Activated naive CD4-positive, alpha-beta T cell treated with anti-CD3 and anti-CD28 coated beads, Interleukin-2, amount 10 ng/mL, durations not matched to agents 7 days and 5 days (primary cell): ENCODE measurements around the gene ITGAE.

ENCODE experiments used
- CTCF ChIA-PET: fragments of 350-600 bp; sonication (Branson Sonifier 250); formaldehyde crosslinking; loops from one replicate; lab custom pipeline; 2021; ENCODE audit warnings: antibody characterized with exemption; lab: Charles Lee
- DNase-seq: peaks from one replicate; pipeline ENCODE4 v3.0.0-alpha.2; 2020
- H3K27ac Mint-ChIP-seq: one replicate; pipeline ENCODE4 v1.8.0; 2021; ENCODE audit warnings: mild to moderate bottlenecking, moderate library complexity, mixed read lengths
- H3K27me3 Mint-ChIP-seq: one replicate; pipeline ENCODE4 v1.8.0; 2021; ENCODE audit warnings: mild to moderate bottlenecking, mixed read lengths
- H3K36me3 Mint-ChIP-seq: one replicate; pipeline ENCODE4 v1.8.0; 2021; ENCODE audit warnings: mixed read lengths
- H3K4me1 Mint-ChIP-seq: one replicate; pipeline ENCODE4 v1.8.0; 2021; ENCODE audit warnings: mixed read lengths
- H3K4me3 Mint-ChIP-seq: one replicate; pipeline ENCODE4 v1.8.0; 2021; ENCODE audit warnings: mild to moderate bottlenecking, moderate library complexity, mixed read lengths
- H3K9me3 Mint-ChIP-seq: one replicate; pipeline ENCODE4 v1.8.0; 2021; ENCODE audit warnings: mixed read lengths

Gene ITGAE

DNA sequence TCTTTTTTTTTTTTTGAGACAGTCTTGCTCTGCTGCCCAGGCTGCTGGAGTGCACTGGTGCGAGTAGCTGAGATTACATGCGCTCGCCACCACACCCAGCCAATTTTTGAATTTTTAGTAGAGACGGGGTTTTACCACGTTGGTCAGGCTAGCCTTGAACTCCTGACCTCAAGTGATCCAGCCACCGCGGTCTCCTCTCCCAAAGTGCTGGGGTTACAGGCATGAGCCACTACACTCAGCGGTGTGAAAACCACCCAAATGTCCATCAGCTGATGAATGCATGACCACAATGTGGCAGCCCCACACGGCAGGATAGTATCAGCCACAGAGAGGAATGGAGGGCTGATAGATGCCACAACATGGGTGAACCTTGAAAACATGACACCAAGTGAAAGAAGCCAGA, 107.2 kb downstream of the ITGAE start:
- Mint-ChIP-seq H3K27me3 (peaks cover 4% of the 10 kb centered on the region), H3K4me1 (peaks cover 36% of the 10 kb centered on the region), H3K4me3 (peak overlapping the region; percentile 81), H3K9me3 (no peaks in the 10 kb centered on the region), H3K36me3 (peaks cover 10% of the 10 kb centered on the region), H3K27ac (peak overlapping the region; percentile 55)
- DNase-seq: no peak
- CTCF ChIA-PET: interaction anchor here (1.0 kb wide), 1 partner anchor 10 kb away, joined by 5 read pairs; no protein-coding TSS in a partner anchor

DNA sequence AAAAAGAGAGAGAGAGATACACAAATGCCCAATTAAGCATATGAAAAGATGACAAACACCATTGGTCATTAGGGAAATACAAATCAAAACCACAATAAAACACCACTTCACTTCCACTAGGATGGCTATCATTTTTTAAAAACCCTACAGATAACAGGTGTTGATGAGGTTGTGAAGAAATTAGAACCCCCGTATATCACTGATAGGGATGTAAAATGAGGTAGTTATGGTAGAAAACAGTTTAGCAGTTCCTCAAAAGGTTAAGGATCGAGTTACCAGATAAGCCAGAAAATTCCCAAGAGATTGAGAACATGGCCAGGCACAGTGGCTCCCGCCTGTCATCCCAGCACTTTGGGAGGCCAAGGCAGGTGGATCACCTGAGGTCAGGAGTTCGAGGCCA, 107.8 kb downstream of the ITGAE start:
- no peak overlapping the region for H3K4me3 Mint-ChIP-seq
- H3K9me3 Mint-ChIP-seq: no peaks in the 10 kb centered on the region
- peaks cover 36% of the 10 kb centered on the region for H3K4me1 Mint-ChIP-seq
- H3K36me3 Mint-ChIP-seq: peaks cover 10% of the 10 kb centered on the region
- peaks cover 4% of the 10 kb centered on the region for H3K27me3 Mint-ChIP-seq
- no peak overlapping the region for H3K27ac Mint-ChIP-seq
- no peak for DNase-seq
- CTCF ChIA-PET: interaction anchor here (2.7 kb wide), 1 partner anchor 10 kb away, joined by 7 read pairs; no protein-coding TSS in a partner anchor

DNA sequence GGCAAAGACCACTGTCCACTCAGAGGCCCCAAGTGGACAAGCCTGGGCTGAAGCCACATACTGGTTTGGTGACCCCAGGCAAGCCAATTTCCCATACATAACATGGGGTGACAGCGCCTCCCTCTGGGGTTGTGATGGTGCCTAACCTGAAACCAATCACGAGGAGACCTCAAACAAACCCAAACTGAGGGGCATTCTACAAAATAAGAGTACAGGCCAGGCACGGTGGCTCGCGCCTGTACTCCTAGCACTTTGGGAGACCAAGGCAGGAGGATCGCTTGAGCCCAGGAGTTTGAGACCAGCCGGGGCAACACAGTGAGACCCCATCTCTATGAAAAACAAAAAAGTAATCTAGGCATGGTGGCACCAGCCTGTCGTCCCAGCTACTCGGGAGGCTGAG, 108.6 kb downstream of the ITGAE start:
- no peaks in the 10 kb centered on the region for H3K27me3 Mint-ChIP-seq
- no peak overlapping the region for H3K27ac Mint-ChIP-seq
- CTCF ChIA-PET: interaction anchor here (1.3 to 2.7 kb wide), 3 partner anchors 9 to 154 kb away, joined by 3 to 7 read pairs (median 4); partner anchors contain the start of gene NCBP3
- H3K9me3 Mint-ChIP-seq: no peaks in the 10 kb centered on the region
- H3K36me3 Mint-ChIP-seq: peaks cover 10% of the 10 kb centered on the region
- peaks cover 35% of the 10 kb centered on the region for H3K4me1 Mint-ChIP-seq
- DNase-seq: no peak
- no peak overlapping the region for H3K4me3 Mint-ChIP-seq

DNA sequence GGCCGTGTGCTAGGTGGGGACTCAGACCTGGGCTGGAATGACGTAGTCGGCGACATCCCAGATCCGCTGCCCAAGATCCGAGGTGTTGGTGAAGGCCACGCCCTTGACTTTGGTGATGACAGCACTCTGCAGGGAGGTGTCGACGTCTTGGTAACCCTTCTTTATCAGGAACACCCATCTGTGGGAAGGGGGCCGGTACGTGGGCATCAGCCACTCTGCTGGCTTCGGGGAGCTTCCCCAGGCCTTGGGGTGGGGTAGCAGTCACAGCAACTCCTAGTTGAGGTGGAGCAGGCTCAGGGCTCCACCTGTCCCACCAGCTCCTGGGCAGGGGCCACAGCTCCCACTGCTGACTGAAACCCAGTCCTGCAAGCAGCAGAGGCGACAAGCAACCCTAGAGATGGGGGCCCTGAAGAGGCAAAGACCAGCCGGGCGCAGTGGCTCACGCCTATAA, 109.3 kb downstream of the ITGAE start:
- Mint-ChIP-seq H3K27ac (no peak overlapping the region), H3K27me3 (no peaks in the 10 kb centered on the region), H3K9me3 (no peaks in the 10 kb centered on the region), H3K4me3 (no peak overlapping the region), H3K36me3 (peaks cover 10% of the 10 kb centered on the region), H3K4me1 (peaks cover 33% of the 10 kb centered on the region)
- DNase-seq: no peak
- CTCF ChIA-PET: interaction anchor here (1.3 to 2.7 kb wide), 3 partner anchors 9 to 154 kb away, joined by 3 to 7 read pairs (median 4); partner anchors contain the start of gene NCBP3

DNA sequence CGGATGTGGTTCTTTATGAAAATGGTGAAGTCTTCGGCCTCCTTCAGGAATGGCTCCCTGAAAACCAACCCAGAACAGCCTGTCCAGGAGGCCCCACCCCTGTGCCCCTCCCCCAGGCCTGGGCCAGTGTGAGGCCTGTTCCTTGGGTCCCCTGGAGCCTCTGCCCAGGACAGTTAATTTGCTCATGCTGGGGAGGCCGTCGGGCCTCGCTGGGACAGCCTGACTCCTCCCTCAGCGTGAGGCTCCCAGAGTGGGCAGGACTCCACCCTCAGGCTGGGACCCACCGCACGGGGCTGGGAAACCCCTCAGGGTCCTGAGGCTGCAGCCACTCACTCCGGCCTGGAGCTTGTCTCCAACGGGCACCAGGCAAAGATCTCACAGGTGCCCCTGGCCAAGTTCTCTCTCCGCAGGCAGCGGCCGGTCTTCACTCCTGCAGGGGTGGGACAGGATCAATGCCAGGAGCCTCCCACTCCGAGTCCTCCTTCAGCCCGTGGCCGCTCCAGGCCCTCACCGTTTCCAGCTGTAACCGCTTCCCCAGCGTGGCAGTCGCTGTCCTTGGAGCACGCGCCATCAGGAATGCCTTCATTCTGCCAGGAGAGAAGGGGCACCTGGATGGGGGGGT, 110.8 kb downstream of the ITGAE start:
- no peaks in the 10 kb centered on the region for H3K9me3 Mint-ChIP-seq
- no peak for DNase-seq
- peaks cover 20% of the 10 kb centered on the region for H3K4me1 Mint-ChIP-seq
- H3K4me3 Mint-ChIP-seq: no peak overlapping the region
- CTCF ChIA-PET: interaction anchor here (0.6 kb wide), 1 partner anchor 11 kb away, joined by 3 read pairs; no protein-coding TSS in a partner anchor
- H3K27me3 Mint-ChIP-seq: no peaks in the 10 kb centered on the region
- H3K36me3 Mint-ChIP-seq: peaks cover 10% of the 10 kb centered on the region
- no peak overlapping the region for H3K27ac Mint-ChIP-seq

DNA sequence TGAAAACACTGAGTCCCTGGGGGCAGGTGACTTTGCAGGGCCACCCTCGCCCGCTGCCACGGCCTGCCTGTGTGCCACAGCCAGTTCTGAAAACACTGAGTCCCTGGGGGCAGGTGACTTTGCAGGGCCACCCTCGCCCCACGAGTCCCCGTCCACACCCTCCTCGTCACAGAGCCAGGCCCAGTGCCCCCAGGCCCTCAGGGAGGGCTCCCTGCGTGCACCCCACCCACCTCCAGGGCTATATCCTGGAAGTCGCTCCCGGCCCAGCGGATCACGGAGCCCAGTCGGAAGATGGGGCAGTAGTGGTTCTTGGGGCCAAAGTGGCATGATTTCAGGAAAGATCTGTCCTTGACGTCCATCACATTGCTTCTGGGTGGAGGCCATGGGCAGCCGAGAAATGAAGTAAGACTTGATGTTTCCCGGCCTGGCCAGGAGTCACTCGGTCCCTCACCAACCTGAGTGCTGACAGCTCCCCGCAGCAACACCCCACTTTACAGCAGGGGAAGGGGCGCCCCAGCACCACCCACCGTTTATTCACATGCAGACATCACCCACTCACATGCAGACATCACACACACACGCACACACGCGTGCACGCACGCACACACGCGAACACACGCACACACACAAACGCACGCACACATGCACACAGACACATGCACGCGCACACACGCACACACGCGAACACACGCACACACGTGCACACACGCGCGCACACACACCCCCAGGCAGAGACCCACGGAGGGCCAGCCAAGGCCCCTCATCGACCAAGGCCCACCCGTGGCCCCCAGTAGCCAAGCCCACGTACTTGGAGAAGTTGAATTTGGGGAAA, 111.5 kb downstream of the ITGAE start:
- Mint-ChIP-seq H3K36me3 (peaks cover 8% of the 10 kb centered on the region), H3K27ac (peak overlapping the region; percentile 38), H3K27me3 (no peaks in the 10 kb centered on the region), H3K4me3 (no peak overlapping the region), H3K9me3 (no peaks in the 10 kb centered on the region), H3K4me1 (peaks cover 15% of the 10 kb centered on the region)
- CTCF ChIA-PET: no interaction called here
- no peak for DNase-seq

DNA sequence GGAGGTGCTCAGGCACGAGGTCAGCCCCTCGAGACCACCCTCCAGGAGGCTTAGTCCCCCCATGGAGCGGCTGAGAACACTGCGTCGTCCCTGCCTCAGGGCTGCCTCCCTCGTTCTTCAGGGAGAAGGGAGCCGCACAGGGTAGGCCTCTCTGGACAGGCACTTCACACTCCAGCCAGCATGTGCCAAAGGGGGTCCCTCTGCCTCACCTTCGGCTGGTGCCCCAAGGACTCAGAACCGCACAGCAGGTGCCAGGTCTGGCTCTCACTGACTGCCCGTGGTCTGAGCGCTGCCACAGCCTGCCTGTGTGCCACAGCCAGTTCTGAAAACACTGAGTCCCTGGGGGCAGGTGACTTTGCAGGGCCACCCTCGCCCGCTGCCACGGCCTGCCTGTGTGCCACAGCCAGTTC, 112.1 kb downstream of the ITGAE start:
- no peak overlapping the region for H3K27ac Mint-ChIP-seq
- no peaks in the 10 kb centered on the region for H3K9me3 Mint-ChIP-seq
- CTCF ChIA-PET: no interaction called here
- no peak overlapping the region for H3K4me3 Mint-ChIP-seq
- no peak for DNase-seq
- no peaks in the 10 kb centered on the region for H3K27me3 Mint-ChIP-seq
- peaks cover 9% of the 10 kb centered on the region for H3K4me1 Mint-ChIP-seq
- H3K36me3 Mint-ChIP-seq: peaks cover 8% of the 10 kb centered on the region

DNA sequence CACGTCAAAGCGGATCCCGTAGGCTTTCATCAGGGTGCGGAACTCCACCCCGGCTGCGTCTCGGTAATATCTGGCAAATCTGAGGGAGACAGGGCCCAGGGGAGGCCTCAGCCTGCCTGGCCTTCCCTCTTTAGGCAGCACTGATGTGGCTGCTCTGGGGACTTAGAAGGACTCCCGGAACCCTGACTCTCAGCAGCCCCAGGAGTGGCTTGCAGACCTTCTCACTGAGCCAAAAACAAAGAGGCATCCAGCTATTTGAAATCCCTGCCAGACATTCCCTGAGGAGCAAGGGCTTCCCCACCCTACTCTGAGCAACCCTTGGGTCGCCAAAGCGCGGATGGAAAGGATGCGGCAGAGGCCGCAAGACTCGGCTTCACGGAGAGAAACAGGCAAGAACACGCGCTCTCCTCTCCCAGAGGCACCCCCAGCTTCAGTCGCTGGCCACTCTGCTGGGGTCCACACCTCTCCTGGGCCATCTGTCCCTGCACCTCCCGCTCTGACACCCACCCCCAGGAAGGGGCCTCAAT, 112.9 kb downstream of the ITGAE start:
- no peaks in the 10 kb centered on the region for H3K27me3 Mint-ChIP-seq
- no peak overlapping the region for H3K4me3 Mint-ChIP-seq
- H3K9me3 Mint-ChIP-seq: no peaks in the 10 kb centered on the region
- no peak overlapping the region for H3K27ac Mint-ChIP-seq
- DNase-seq: no peak
- CTCF ChIA-PET: no interaction called here
- H3K36me3 Mint-ChIP-seq: peaks cover 8% of the 10 kb centered on the region
- H3K4me1 Mint-ChIP-seq: peaks cover 9% of the 10 kb centered on the region

DNA sequence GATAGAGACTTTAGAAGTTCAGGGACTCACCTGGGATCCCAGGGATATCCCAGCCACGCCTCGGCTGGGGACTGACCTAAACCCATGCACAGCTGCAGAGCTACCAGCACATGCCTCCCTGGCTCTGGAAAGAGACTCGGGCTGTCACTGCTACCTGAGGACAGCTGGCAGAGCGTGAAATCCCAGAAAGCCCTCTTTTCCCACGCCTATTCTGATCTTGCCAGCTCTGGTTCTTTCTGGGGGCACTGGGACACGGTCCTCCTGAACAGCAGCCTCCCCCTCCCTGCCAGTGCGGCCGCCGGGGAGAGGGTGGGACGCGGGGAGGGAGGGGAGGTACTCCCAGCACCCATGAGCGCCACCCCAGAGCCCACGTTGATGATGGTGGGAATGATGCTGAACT, 115.8 kb downstream of the ITGAE start:
- no peak for DNase-seq
- no peak overlapping the region for H3K27ac Mint-ChIP-seq
- no peaks in the 10 kb centered on the region for H3K9me3 Mint-ChIP-seq
- peaks cover 9% of the 10 kb centered on the region for H3K36me3 Mint-ChIP-seq
- H3K27me3 Mint-ChIP-seq: no peaks in the 10 kb centered on the region
- H3K4me3 Mint-ChIP-seq: no peak overlapping the region
- H3K4me1 Mint-ChIP-seq: peaks cover 22% of the 10 kb centered on the region
- CTCF ChIA-PET: interaction anchor here (0.9 kb wide), 1 partner anchor 52 kb away, joined by 3 read pairs; no protein-coding TSS in a partner anchor

DNA sequence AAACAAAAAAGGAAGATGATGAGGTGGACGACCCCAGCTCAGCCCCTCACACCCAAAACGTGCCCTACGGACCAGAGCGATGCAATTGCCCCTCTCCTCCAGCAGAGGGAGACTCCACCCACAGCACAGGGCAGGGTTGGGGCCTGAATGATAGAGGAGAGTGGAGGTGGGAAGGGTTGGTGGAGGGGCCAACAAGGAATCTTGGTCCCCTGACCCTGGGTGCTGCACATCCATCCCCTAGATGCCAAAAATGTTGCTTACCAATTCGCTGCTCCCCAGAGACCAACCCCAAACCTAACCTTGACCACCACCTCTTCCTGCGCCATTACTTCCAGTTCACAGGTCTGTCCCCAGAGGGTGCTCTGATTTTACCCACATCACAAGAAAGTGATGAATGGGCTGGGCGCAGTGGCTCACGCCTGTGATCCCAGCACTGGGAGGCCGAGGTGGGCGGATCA, 117.9 kb downstream of the ITGAE start:
- no peak overlapping the region for H3K4me3 Mint-ChIP-seq
- H3K27me3 Mint-ChIP-seq: no peaks in the 10 kb centered on the region
- H3K4me1 Mint-ChIP-seq: peaks cover 27% of the 10 kb centered on the region
- CTCF ChIA-PET: interaction anchor here (0.7 to 2.1 kb wide), 17 partner anchors 9 to 145 kb away, joined by 3 to 13 read pairs (median 5); partner anchors contain the start of gene HASPIN
- no peak overlapping the region for H3K27ac Mint-ChIP-seq
- peaks cover 9% of the 10 kb centered on the region for H3K36me3 Mint-ChIP-seq
- DNase-seq: peak; percentile 71
- no peaks in the 10 kb centered on the region for H3K9me3 Mint-ChIP-seq

DNA sequence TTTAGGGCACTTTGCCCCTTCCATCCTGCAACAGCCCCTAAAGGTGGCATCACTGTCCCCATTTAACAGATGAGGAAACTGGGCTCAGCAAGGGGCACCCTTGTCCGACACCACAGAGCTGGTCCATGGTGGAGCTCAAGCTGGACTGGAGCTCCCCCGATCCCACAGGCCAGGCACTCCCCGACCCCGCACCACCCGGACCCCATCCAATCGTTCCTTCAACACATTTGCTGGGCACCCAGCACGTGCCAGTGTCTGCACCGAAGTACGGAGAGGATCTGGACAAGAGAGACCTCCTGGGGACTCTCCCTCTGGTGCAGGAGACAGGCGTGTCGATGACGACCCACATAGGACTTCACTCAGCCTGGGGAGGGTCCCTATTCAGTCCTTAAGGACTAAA, 119.0 kb downstream of the ITGAE start:
- no peaks in the 10 kb centered on the region for H3K27me3 Mint-ChIP-seq
- H3K36me3 Mint-ChIP-seq: peaks cover 9% of the 10 kb centered on the region
- peaks cover 27% of the 10 kb centered on the region for H3K4me1 Mint-ChIP-seq
- H3K4me3 Mint-ChIP-seq: no peak overlapping the region
- no peak for DNase-seq
- CTCF ChIA-PET: interaction anchor here (0.8 to 2.1 kb wide), 11 partner anchors 10 to 146 kb away, joined by 3 to 13 read pairs (median 7); partner anchors contain the start of gene HASPIN
- H3K9me3 Mint-ChIP-seq: no peaks in the 10 kb centered on the region
- H3K27ac Mint-ChIP-seq: no peak overlapping the region

DNA sequence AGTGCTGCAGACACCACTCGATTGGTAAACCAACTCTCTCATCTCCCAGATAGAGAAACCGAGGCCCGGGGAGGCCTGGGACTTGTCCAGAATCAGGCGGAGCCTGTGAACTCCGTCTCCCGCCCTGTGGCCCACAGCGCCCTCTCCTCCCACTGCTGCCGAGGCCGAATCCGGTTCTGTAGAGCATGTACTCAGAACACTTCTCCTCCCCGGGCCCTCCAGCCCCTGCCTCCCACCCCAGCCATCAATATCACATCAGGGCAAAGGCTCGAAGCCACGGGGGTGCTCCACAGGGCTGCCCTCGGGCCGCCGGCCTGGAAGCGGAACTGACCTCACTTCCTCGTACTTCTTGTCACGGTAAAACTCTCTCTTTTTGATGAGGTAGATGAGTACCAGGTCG, 119.4 kb downstream of the ITGAE start:
- Mint-ChIP-seq H3K9me3 (no peaks in the 10 kb centered on the region), H3K27me3 (no peaks in the 10 kb centered on the region), H3K27ac (peak overlapping the region; percentile 42), H3K4me3 (no peak overlapping the region), H3K36me3 (peaks cover 9% of the 10 kb centered on the region), H3K4me1 (peaks cover 27% of the 10 kb centered on the region)
- CTCF ChIA-PET: interaction anchor here (1.5 kb wide), 2 partner anchors 26 to 144 kb away, joined by 3 to 4 read pairs; no protein-coding TSS in a partner anchor
- DNase-seq: no peak

DNA sequence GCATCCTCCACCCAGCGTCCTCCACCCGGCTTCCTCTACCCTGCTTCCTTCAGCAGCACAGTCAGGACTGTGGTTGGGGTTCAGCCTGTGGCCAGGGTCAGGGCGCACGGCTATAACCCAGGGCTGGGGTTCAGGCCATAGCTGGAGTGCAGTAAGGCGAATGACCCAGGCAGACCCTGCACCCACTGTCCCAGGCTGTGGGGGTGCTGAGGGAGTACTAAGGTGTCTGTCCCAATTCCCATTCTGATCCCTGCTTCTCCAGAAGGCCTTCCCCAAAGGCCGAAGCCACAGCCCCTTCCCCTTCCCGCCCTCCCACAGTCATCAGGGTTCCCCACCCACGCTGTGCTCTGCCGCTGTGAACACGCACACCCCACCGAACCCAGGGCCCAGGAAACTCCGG, 119.9 kb downstream of the ITGAE start:
- H3K9me3 Mint-ChIP-seq: no peaks in the 10 kb centered on the region
- H3K36me3 Mint-ChIP-seq: peaks cover 9% of the 10 kb centered on the region
- H3K27me3 Mint-ChIP-seq: no peaks in the 10 kb centered on the region
- no peak overlapping the region for H3K4me3 Mint-ChIP-seq
- peaks cover 27% of the 10 kb centered on the region for H3K4me1 Mint-ChIP-seq
- CTCF ChIA-PET: no interaction called here
- no peak overlapping the region for H3K27ac Mint-ChIP-seq
- no peak for DNase-seq
